PC-3 (cell line): ENCODE measurements around the gene PABPC1L. TPM values are rescaled to one million over a fixed set of nuclear protein-coding genes. Genes with fewer than 3 reads are reported as not detected.

Source experiments
- ATAC-seq: fragments of 200-7000 bp; cut with Tn5 transposase; 2 replicates; pipeline ENCODE4 v1.9.1; 2020; ENCODE audit warnings: mild to moderate bottlenecking, moderate library complexity
- BruUV-seq: library from RNA; stranded (reverse); fragments of 400-500 nt; replicated peaks from 2 replicates; lab custom pipeline; 2021; lab: Mats Ljungman, UMichigan
- CTCF ChIA-PET: fragments of 300-600 bp; sonication (Branson Sonifier 250); formaldehyde crosslinking; loops from one replicate; lab custom pipeline; 2022; ENCODE audit warnings: antibody characterized with exemption; lab: Charles Lee
- POLR2A ChIA-PET: fragments of 300-600 bp; sonication (Branson Sonifier 250); formaldehyde crosslinking; loops from one replicate; lab custom pipeline; 2022; ENCODE audit warnings: antibody characterized with exemption; ENCODE audit not compliant: unreplicated experiment; lab: Charles Lee
- DNase-seq: peaks from one replicate; pipeline ENCODE4 v3.0.0-alpha.2; 2015
- H2AFZ ChIP-seq: fragments of 300-600 bp; sonication (generic); 2 replicates; pipeline ENCODE4 v1.6.0; 2016; ENCODE audit warnings: antibody characterized with exemption, low read length
- H3F3A ChIP-seq: fragments of 300-600 bp; sonication (generic); one replicate; pipeline ENCODE4 v1.6.0; 2017; ENCODE audit warnings: antibody characterized with exemption, low read length, control low read depth, mild to moderate bottlenecking; ENCODE audit not compliant: unreplicated experiment
- H3K27ac ChIP-seq: fragments of 300-600 bp; sonication (generic); 2 replicates; pipeline ENCODE4 v1.5.1; 2016; ENCODE audit warnings: mild to moderate bottlenecking, low read length
- H3K27me3 ChIP-seq: fragments of 300-600 bp; sonication (generic); 2 replicates; pipeline ENCODE4 v1.6.1; 2016; ENCODE audit warnings: low read length, mixed read lengths
- H3K36me3 ChIP-seq: fragments of 300-600 bp; sonication (generic); 2 replicates; pipeline ENCODE4 v1.6.1; 2016; ENCODE audit warnings: low read depth, mixed run types, low read length, mixed read lengths
- H3K4me1 ChIP-seq: fragments of 300-600 bp; sonication (generic); 2 replicates; pipeline ENCODE4 v1.5.1; 2016; ENCODE audit warnings: low read length; ENCODE audit not compliant: insufficient read depth
- H3K4me2 ChIP-seq: fragments of 300-600 bp; sonication (generic); 2 replicates; pipeline ENCODE4 v1.6.0; 2016; ENCODE audit warnings: low read length
- H3K4me3 ChIP-seq: fragments of 300-600 bp; sonication (generic); 2 replicates; pipeline ENCODE4 v1.5.1; 2016; ENCODE audit warnings: mild to moderate bottlenecking, low read length, mixed read lengths
- H3K79me2 ChIP-seq: fragments of 300-600 bp; sonication (generic); 2 replicates; pipeline ENCODE4 v1.6.1; 2017; ENCODE audit warnings: low read length, mixed read lengths
- H3K9ac ChIP-seq: fragments of 300-600 bp; sonication (generic); 2 replicates; pipeline ENCODE4 v1.6.0; 2016; ENCODE audit warnings: mild to moderate bottlenecking, low read length
- H3K9me2 ChIP-seq: fragments of 300-600 bp; sonication (generic); replicated peaks from 2 replicates; pipeline ENCODE4 v1.6.1; 2016; ENCODE audit warnings: mixed run types, low read length, mixed read lengths
- H3K9me3 ChIP-seq: fragments of 300-600 bp; sonication (generic); 2 replicates; pipeline ENCODE4 v1.6.1; 2016; ENCODE audit warnings: low read length, mixed read lengths
- H4K20me1 ChIP-seq: fragments of 300-600 bp; sonication (generic); 2 replicates; pipeline ENCODE4 v1.6.1; 2016; ENCODE audit warnings: low read length, mixed read lengths
- EZH2 ChIP-seq: fragments of 300-600 bp; sonication (generic); IDR thresholded peaks from one replicate; pipeline ENCODE4 v1.6.1; 2017; ENCODE audit warnings: antibody characterized with exemption, mild to moderate bottlenecking, low read length; ENCODE audit not compliant: unreplicated experiment
- EZH2phosphoT487 ChIP-seq: fragments of 300-600 bp; sonication (generic); IDR thresholded peaks from 2 replicates; pipeline ENCODE4 v1.6.1; 2018; ENCODE audit warnings: mild to moderate bottlenecking, antibody characterized with exemption, low read length, borderline replicate concordance
- intact Hi-C: fragments of 100-400 bp; cut with micrococcal nuclease; formaldehyde crosslinking; loops from 2 replicates; pipeline ENCODE4 v1.9.0; 2023
- total RNA-seq: library from RNA; depleted of rRNA; stranded (reverse); fragments of >200 nt; gene quantifications from 2 replicates; pipeline ENCODE4 v1.2.3, GENCODE V29; 2014
- TF ChIP-seq, protein P1 (sequence below): fragments of 300-600 bp; sonication (generic); conservative IDR thresholded peaks from 2 replicates; pipeline ENCODE4 v1.5.1; 2017; ENCODE audit warnings: antibody characterized with exemption, low read depth, mild to moderate bottlenecking, low read length

Gene PABPC1L
- total RNA-seq, 1 experiment from 2014 or later: 32.0 TPM

DNA sequence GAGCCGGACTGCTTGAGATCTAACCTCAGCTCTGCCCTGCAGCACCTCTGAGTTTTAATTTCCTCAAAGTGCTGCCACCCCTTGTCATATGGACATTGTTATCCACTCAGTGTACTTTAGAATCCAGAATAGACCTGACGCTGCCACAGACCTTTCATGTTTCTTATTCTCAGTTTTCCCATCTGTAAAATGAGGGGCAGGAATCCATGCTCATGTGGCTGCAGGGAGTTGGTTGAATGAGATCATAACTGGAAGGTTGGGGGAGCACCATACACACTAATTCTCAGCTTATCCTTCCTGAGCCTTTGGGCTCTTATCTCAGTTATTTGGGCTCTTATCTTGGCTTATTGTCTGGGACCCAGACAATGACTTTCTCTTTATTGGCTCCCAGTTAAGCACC lies 2.3 kb downstream of the PABPC1L start:
- H3K4me2 ChIP-seq: peak overlapping the region; percentile 87
- intact Hi-C loops: loop anchor here (5.0 kb wide), 1 partner anchor 380 kb away; no protein-coding TSS in a partner anchor

DNA sequence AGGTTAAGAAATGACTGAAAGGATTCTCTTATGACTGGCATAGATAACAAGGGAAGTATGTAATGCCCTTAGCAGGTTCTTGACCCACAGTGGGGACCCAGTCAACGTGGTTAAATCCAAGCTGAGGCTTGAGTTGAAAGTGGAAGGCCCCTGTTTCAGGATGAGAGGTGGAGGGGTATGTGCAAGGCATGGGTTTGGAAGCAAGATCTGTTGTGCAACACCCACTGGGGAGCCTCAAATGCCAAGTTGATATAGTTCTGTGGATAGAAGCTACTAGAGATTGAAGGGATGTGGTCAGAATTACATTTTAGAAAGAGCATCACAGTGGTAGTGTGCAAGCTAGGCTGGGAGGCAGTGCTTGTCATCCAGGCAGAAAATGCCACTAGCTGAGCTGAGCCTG lies 5.1 kb downstream of the PABPC1L start:
- H3K36me3 ChIP-seq: peaks cover 26% of the 10 kb centered on the region
- H3K79me2 ChIP-seq: peaks cover 14% of the 10 kb centered on the region; the same call in 1 of the 2 replicates
- no peak for DNase-seq
- TF ChIP-seq EZH2phosphoT487 (no peak), EZH2 (no peak)
- TF ChIP-seq, protein P1, sequence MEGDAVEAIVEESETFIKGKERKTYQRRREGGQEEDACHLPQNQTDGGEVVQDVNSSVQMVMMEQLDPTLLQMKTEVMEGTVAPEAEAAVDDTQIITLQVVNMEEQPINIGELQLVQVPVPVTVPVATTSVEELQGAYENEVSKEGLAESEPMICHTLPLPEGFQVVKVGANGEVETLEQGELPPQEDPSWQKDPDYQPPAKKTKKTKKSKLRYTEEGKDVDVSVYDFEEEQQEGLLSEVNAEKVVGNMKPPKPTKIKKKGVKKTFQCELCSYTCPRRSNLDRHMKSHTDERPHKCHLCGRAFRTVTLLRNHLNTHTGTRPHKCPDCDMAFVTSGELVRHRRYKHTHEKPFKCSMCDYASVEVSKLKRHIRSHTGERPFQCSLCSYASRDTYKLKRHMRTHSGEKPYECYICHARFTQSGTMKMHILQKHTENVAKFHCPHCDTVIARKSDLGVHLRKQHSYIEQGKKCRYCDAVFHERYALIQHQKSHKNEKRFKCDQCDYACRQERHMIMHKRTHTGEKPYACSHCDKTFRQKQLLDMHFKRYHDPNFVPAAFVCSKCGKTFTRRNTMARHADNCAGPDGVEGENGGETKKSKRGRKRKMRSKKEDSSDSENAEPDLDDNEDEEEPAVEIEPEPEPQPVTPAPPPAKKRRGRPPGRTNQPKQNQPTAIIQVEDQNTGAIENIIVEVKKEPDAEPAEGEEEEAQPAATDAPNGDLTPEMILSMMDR: no peak
- H3K9ac ChIP-seq: no peak overlapping the region
- ATAC-seq: no peak
- H3K4me2 ChIP-seq: no peak overlapping the region
- no TSS peak for BruUV-seq
- H3K4me3 ChIP-seq: no peak overlapping the region
- no peak overlapping the region for H2AFZ ChIP-seq
- ChIA-PET CTCF (no interaction called here), POLR2A (no interaction called here)
- no peaks in the 10 kb centered on the region for H3K9me2 ChIP-seq
- H3F3A ChIP-seq: no peaks in the 10 kb centered on the region
- no peaks in the 10 kb centered on the region for H3K27me3 ChIP-seq
- intact Hi-C loops: loop anchor here (5.0 kb wide), 1 partner anchor 377 kb away; no protein-coding TSS in a partner anchor
- H3K27ac ChIP-seq: no peak overlapping the region
- H4K20me1 ChIP-seq: no peaks in the 10 kb centered on the region
- peaks cover 6% of the 10 kb centered on the region; the same call in 1 of the 2 replicates for H3K4me1 ChIP-seq
- H3K9me3 ChIP-seq: no peaks in the 10 kb centered on the region

More for the DNA sequence above, 2.3 kb downstream of the PABPC1L start:
- no peaks in the 10 kb centered on the region for H3K9me3 ChIP-seq
- DNase-seq: no peak
- POLR2A ChIA-PET: no interaction called here
- no peaks in the 10 kb centered on the region for H3K9me2 ChIP-seq
- H2AFZ ChIP-seq: no peak overlapping the region
- no peak overlapping the region for H3K4me3 ChIP-seq
- TF ChIP-seq, protein P1: no peak
- no peak for TF ChIP-seq EZH2
- peaks cover 6% of the 10 kb centered on the region; the same call in 1 of the 2 replicates for H3K4me1 ChIP-seq
- CTCF ChIA-PET: interaction anchor here (1.2 kb wide), 1 partner anchor 183 kb away, joined by 3 read pairs; no protein-coding TSS in a partner anchor
- no peaks in the 10 kb centered on the region for H4K20me1 ChIP-seq
- H3K27me3 ChIP-seq: no peaks in the 10 kb centered on the region
- H3K36me3 ChIP-seq: peaks cover 34% of the 10 kb centered on the region
- BruUV-seq: no TSS peak
- H3F3A ChIP-seq: peaks cover 7% of the 10 kb centered on the region
- no peak overlapping the region for H3K9ac ChIP-seq
- no peak overlapping the region for H3K27ac ChIP-seq
- peaks cover 14% of the 10 kb centered on the region; the same call in 1 of the 2 replicates for H3K79me2 ChIP-seq
- no peak for ATAC-seq

DNA sequence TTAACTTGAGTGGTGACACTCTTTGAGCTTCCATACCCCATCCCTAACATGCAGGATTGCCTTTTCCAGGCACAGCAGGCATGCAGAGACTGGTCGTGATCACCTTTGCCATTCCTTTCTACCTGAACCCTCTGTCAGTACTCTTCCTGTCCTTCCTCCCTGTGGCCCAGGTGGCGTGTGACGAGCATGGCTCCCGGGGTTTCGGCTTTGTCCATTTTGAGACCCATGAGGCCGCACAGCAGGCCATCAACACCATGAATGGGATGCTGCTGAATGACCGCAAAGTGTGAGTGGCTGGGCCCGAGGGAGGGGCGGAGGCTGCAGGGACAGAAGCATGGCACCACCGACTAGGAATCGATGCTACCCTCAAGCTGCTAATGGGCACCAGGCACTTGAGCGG lies 6.7 kb downstream of the PABPC1L start:
- H3K79me2 ChIP-seq: peaks cover 7% of the 10 kb centered on the region; the same call in 1 of the 2 replicates
- BruUV-seq: no TSS peak
- H4K20me1 ChIP-seq: no peaks in the 10 kb centered on the region
- no peak overlapping the region for H2AFZ ChIP-seq
- ChIA-PET CTCF (no interaction called here), POLR2A (no interaction called here)
- no peak for DNase-seq
- H3K4me2 ChIP-seq: no peak overlapping the region
- no peaks in the 10 kb centered on the region for H3F3A ChIP-seq
- no peaks in the 10 kb centered on the region for H3K9me3 ChIP-seq
- TF ChIP-seq EZH2: no peak
- TF ChIP-seq, protein P1: no peak
- H3K27ac ChIP-seq: no peak overlapping the region
- no peak for ATAC-seq
- peaks cover 6% of the 10 kb centered on the region; the same call in 1 of the 2 replicates for H3K4me1 ChIP-seq
- H3K36me3 ChIP-seq: peaks cover 26% of the 10 kb centered on the region
- no peaks in the 10 kb centered on the region for H3K27me3 ChIP-seq
- H3K4me3 ChIP-seq: no peak overlapping the region
- no peaks in the 10 kb centered on the region for H3K9me2 ChIP-seq
- no peak overlapping the region for H3K9ac ChIP-seq
- intact Hi-C loops: no loop called here
